ENCODE results near the gene PHKA2. TPM values are rescaled to one million over a fixed set of nuclear protein-coding genes. Genes with fewer than 3 reads are reported as not detected.

Gene PHKA2
- total RNA-seq, 4 donors from 2014 or later = 16.5 to 39.7 (median 24.8) TPM

DNA sequence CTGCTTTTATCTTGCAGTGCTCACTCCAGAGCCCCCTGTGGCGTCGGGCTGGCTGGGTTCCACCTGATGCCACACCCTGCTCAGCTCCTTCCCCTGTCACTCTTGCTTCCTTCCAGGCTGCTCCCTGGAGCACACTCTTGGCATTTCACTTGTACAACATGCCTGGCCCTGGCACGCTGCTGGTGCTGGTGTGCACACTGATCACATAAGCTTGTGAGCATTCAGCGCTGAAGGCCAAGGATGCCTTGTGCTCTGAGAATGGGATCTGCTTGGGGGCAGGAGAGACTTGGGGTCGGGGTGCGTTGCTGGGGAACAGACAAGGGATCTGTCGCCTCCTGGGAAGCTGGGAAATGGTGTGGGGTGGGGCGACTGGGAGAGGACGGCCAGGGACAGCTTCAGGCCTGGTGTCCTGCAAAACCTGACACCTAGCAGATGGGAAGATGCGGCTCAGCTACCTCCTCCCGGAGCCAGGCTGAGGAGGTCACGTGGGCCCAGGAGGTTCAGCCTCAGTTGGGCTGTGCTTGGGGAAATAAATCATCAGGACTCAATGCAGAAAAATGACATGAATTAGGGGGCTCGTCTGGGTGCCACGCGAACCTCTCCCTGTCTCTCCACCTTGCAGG lies 108.5 kb downstream of the PHKA2 start:
- Histone ChIP-seq H3K9me3 (no peaks in the 10 kb centered on the region), H3K27me3 (no peaks in the 10 kb centered on the region), H3K4me3 (no peak overlapping the region), H3K27ac (no peak overlapping the region), H3K36me3 (no peaks in the 10 kb centered on the region), H3K4me1 (peaks cover 17% of the 10 kb centered on the region)
- no peak for TF ChIP-seq EP300 (IDR thresholded peaks at IDR 0.05)
- TF ChIP-seq POLR2A (IDR thresholded peaks at IDR 0.05) = no peak
- TF ChIP-seq, protein P1, sequence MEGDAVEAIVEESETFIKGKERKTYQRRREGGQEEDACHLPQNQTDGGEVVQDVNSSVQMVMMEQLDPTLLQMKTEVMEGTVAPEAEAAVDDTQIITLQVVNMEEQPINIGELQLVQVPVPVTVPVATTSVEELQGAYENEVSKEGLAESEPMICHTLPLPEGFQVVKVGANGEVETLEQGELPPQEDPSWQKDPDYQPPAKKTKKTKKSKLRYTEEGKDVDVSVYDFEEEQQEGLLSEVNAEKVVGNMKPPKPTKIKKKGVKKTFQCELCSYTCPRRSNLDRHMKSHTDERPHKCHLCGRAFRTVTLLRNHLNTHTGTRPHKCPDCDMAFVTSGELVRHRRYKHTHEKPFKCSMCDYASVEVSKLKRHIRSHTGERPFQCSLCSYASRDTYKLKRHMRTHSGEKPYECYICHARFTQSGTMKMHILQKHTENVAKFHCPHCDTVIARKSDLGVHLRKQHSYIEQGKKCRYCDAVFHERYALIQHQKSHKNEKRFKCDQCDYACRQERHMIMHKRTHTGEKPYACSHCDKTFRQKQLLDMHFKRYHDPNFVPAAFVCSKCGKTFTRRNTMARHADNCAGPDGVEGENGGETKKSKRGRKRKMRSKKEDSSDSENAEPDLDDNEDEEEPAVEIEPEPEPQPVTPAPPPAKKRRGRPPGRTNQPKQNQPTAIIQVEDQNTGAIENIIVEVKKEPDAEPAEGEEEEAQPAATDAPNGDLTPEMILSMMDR (IDR thresholded peaks at IDR 0.05) = no peak
- no peak for TF ChIP-seq POLR2AphosphoS5 (IDR thresholded peaks at IDR 0.05)
- 71% methylated on average over 15 of the region's 15 CpGs for WGBS
- no peak for DNase-seq (ENCODE audit: low spot score in 2 of 2)

DNA sequence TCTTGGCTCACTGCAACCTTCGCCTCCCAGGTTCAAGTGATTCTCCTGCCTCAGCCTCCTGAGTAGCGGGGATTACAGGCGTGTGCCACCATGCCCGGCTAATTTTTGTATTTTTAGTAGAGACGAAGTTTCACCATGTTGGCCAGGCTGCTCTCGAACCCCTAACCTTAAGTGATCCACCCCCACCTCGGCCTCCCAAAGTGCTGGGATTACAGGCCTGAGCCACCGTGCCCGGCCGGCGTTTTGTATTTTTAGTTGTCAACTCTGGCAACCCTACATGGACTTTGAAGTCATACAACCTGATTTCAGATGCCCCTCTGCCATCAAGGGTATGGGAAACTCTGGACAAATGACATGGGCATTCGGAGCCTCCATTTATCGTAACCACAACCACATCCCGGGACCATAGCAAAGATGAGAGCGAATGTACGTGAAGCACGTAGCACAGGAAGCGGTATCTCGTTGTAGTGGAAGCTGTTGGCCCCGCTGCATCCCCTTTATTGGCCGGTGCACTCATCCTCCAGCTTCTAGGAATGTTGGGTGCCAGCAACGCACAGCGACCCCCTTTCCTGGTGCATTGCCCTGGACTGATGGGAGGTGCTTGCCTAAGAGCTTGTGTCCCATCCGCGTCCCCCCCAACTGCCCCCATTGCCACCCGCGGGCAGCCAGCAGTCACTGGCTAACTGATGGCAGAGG lies 109.2 kb downstream of the PHKA2 start:
- Histone ChIP-seq H3K4me1 (peaks cover 17% of the 10 kb centered on the region), H3K27ac (no peak overlapping the region), H3K4me3 (no peak overlapping the region), H3K27me3 (no peaks in the 10 kb centered on the region), H3K9me3 (no peaks in the 10 kb centered on the region), H3K36me3 (no peaks in the 10 kb centered on the region)
- WGBS = 91% methylated on average over 26 of the region's 27 CpGs
- no peak for TF ChIP-seq POLR2A (IDR thresholded peaks at IDR 0.05)
- TF ChIP-seq EP300 (IDR thresholded peaks at IDR 0.05) = no peak
- DNase-seq (ENCODE audit: low spot score in 2 of 2) = no peak

DNA sequence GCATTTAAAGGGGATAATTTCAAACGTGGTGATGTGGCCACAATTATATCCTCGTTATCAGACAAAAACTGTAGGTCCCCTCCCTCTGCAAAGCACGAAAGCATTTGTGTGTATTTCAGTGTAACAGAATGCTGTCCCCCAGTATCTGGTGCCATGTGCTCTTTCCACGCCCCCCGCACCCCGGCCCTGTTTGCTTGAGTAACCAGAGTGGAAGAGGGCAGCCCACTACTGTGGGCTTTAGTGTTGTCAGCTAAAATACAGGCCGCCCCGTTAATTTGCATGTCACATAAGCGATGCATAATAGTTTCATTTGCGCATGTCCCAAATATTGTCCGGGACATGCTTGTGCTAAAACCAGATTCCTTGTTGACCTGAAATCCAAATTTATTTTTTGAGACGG lies 110.1 kb downstream of the PHKA2 start:
- WGBS = 90% methylated on average over 12 of the region's 12 CpGs
- DNase-seq (ENCODE audit: low spot score in 2 of 2) = no peak

DNA sequence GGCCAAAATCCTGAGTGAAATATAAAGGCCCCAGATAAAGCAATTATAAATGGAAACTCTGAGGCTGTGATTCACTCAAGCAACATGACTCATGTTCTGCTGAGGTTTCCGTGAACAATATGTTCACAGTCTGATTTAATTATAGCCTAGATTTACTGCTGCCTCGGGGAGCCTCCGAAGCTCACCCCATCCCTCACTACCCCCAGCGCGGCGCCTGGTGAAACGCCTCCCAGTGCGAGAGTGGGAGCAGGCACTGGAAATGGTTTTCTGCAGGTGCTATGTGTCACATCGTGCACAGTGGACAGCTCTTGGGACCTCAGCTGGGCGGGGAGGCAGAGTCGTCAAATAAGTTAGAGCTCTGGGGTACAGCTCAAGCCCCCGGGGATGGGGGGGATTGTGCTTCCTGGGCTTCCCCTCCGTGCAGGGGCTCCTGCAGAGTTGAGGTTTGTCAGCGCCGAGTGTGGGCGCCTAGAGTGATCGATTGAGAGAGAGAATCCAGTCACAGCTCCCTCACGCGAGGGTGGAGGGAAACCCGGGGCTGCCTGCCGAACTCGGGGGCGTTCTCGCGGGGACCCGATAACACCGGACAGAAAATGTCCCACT lies 110.6 kb downstream of the PHKA2 start:
- peak overlapping the region; percentile 18 for H3K4me3 ChIP-seq
- no peaks in the 10 kb centered on the region for H3K27me3 ChIP-seq
- no peak overlapping the region for H3K27ac ChIP-seq
- WGBS = 62% methylated on average over 27 of the region's 27 CpGs
- no peaks in the 10 kb centered on the region for H3K9me3 ChIP-seq
- TF ChIP-seq, protein P1 (IDR thresholded peaks at IDR 0.05) = no peak
- TF ChIP-seq EP300 (IDR thresholded peaks at IDR 0.05) (no peak), POLR2A (IDR thresholded peaks at IDR 0.05) (no peak), POLR2AphosphoS5 (IDR thresholded peaks at IDR 0.05) (no peak)
- DNase-seq (ENCODE audit: low spot score in 2 of 2) = no peak
- H3K36me3 ChIP-seq = no peaks in the 10 kb centered on the region
- H3K4me1 ChIP-seq = peaks cover 17% of the 10 kb centered on the region

More for the DNA sequence above, 110.1 kb downstream of the PHKA2 start:
- Histone ChIP-seq H3K9me3 (no peaks in the 10 kb centered on the region), H3K27ac (no peak overlapping the region), H3K4me3 (no peak overlapping the region), H3K27me3 (no peaks in the 10 kb centered on the region), H3K36me3 (no peaks in the 10 kb centered on the region), H3K4me1 (peaks cover 17% of the 10 kb centered on the region)
- no peak for TF ChIP-seq EP300 (IDR thresholded peaks at IDR 0.05)
- TF ChIP-seq POLR2AphosphoS5 (IDR thresholded peaks at IDR 0.05) = no peak
- TF ChIP-seq POLR2A (IDR thresholded peaks at IDR 0.05) = no peak
- TF ChIP-seq, protein P1 (IDR thresholded peaks at IDR 0.05) = no peak

DNA sequence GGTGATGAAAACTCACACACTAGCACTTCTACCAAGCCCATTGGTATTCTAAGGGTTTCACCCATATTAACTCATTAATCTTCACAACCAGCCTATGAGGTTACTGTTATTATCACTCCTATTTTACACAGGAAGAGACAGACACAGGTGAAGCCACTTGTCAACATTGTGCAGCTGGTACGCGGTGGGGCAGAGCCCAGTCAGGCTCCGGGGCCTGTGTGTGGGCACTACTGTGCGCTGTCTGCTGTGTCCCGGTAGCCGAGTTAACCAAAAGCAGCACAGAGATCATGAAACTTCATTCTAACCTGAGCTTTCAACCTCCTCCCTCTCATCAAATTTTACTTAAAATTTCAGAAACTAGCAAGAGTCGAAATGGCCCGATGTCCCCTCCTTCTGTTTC lies 111.3 kb downstream of the PHKA2 start:
- peaks cover 17% of the 10 kb centered on the region for H3K4me1 ChIP-seq
- no peak overlapping the region for H3K4me3 ChIP-seq
- H3K27ac ChIP-seq = peak overlapping the region; percentile 38
- no peak for DNase-seq (ENCODE audit: low spot score in 2 of 2)
- TF ChIP-seq POLR2AphosphoS5 (IDR thresholded peaks at IDR 0.05) = no peak
- no peak for TF ChIP-seq POLR2A (IDR thresholded peaks at IDR 0.05)
- TF ChIP-seq, protein P1 (IDR thresholded peaks at IDR 0.05) = no peak
- H3K36me3 ChIP-seq = no peaks in the 10 kb centered on the region
- H3K27me3 ChIP-seq = no peaks in the 10 kb centered on the region
- no peaks in the 10 kb centered on the region for H3K9me3 ChIP-seq
- WGBS = 94% methylated on average over 8 of the region's 8 CpGs

Data from suprapubic skin (tissue), 4 donors.